Erythroblast (primary cell): ENCODE data around the gene SPACDR.

Experiments
- GATA1 ChIP-seq: IDR thresholded peaks from 2 replicates; pipeline ENCODE4 v1.6.1; 2011; ENCODE audit warnings: low read depth, mild to moderate bottlenecking, control low read depth, low read length, moderate library complexity
- POLR2A ChIP-seq: IDR thresholded peaks from 2 replicates; pipeline ENCODE4 v1.6.1; 2011; ENCODE audit warnings: mild to moderate bottlenecking, low read length

- TF ChIP-seq POLR2A (no peak), GATA1 (no peak)
Observed at GRCh38 chr7:100465702-100466311, 1.7 kb upstream of the SPACDR start.
